C4-2B (cell line): ENCODE data around the gene TNS1.

ENCODE experiments used
- H3K27ac ChIP-seq: fragments of 450-650 bp; 2 replicates; pipeline ENCODE4 v1.5.1; 2017
- CTCF ChIP-seq: fragments of 450-650 bp; conservative IDR thresholded peaks from 2 replicates; pipeline ENCODE4 v1.5.1; 2017; ENCODE audit warnings: mild to moderate bottlenecking
- ZFX ChIP-seq: fragments of 450-650 bp; IDR thresholded peaks from 2 replicates; pipeline ENCODE4 v1.6.1; 2017

Gene TNS1

DNA sequence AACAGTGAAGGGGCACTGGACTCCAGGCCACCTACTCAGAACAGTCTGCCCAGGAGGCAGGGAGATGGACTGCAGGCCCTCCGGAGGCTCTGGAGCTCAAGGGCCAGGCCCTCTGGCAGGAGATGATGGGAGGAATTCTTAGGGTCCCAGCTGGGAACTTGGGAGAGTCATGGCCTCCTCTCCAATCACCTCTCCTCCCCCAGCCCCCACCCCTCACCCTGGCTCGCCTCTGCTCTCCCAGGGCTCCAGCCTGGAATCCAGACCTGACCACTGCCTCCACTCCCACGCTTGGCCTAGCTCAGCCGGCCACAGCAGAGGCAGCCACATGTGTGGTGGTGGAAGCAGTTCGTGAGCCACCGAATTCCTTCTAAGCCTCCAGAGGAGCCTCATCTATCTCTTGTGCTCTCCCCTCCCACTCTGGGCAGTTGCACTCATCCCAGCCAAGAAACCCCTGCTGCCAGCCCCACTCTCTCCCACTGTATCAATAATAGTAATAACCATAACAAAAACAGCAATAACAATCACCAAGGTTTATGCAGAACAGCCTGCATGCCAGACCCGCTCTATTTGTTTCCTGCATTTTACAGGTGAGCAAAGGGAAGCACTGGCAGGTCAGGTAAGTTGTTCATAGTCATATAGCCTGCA is 67.4 kb downstream of the TNS1 start:
- no peak overlapping the region for H3K27ac ChIP-seq
- TF ChIP-seq ZFX (no peak), CTCF (no peak)

DNA sequence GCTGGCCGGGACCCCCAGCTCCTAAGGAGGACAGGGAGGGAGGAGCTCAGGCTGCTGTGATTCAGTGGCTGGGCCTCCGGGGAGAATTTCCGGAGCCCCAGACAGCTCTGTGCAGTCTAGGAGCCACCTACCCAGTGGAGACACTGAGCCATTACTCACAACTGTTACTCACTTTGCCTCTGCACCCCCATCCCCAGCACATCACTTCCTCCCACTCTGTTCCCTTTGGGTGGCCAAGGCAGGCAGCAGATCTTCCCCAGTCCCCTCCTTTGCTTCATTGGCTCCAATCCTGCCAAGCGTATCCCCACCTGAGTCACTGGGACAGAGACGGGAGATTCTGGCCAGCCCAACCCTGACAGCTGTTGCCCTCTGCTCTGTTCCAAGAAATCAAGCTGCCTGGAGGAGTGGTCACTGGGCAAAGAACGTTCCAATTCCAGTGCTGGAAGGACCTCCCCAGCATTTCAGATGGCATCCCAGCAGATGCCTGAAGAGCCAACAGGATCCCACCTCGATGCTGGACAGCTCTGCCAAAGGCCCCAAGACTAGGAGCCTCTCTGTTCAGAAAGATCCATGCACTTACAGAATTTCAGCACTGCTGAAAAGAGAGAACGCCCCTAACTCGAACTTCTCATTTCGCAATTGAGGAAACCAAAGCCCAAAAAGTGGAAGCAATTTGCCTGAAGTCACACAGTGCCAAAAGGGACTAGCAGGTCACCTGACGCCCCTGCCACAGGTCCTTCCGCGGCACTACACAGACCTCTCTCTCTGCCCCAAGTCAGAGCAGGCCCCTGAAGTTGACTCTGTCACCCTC is 68.3 kb downstream of the TNS1 start:
- no peak overlapping the region for H3K27ac ChIP-seq

DNA sequence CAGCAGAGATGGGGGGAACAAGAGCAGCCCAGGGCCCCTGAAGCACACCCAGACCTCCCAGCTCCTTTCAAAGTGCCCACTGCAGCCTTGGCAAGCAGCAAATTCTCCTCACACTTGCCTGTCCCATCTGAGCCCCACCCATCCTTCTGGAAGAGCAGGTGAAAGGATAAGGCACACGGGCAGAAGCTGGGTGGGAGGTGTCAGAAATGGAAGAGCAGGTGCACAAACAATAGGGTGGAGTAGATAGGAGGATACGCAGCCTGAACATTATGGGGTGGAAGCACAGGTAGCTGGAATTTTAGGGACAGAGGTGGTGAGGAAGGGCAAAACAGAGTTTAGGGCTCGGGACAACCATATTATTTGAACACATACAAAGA is 69.2 kb downstream of the TNS1 start:
- TF ChIP-seq ZFX (no peak), CTCF (no peak)
- H3K27ac ChIP-seq, result no peak overlapping the region

More for the DNA sequence above, 68.3 kb downstream of the TNS1 start:
- no peak for TF ChIP-seq CTCF

DNA sequence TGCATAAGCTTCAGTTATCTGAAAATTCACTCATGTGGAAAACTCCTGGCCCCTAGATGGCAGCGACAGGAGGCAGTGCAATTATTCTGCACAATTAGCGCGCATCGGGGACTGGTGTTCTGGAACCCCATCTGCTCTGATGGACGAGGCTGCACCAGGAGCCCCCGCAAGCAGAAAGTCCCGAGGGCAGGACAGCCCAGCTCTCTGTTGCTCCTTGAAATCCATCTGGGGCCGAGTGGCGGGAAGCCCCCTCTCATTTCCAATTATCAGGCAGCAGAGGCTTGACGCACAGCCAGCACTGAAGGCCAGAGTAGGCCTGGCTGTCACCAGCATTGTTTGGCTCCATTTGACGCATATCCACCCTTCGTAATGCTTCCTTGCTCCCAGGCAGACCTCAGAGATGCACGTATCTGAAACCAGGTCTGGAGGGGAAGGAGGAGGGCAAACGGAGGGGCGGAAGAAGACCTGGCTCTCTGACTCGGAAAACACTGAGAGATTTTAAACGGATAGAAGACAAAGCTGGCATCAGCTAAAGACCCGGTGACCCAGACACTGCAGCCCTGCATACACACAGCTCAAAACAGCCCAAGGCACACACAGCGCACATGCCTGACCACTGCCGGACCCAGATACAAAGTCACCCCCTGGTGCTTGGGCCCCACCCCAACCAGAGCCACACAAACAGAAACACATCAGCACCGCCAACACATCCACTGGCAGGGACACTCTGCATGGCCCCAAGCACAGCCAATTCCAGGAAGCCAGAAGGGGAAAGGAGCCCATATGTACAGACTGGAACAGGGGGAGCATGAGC is 69.8 kb downstream of the TNS1 start:
- TF ChIP-seq ZFX, result no peak

DNA sequence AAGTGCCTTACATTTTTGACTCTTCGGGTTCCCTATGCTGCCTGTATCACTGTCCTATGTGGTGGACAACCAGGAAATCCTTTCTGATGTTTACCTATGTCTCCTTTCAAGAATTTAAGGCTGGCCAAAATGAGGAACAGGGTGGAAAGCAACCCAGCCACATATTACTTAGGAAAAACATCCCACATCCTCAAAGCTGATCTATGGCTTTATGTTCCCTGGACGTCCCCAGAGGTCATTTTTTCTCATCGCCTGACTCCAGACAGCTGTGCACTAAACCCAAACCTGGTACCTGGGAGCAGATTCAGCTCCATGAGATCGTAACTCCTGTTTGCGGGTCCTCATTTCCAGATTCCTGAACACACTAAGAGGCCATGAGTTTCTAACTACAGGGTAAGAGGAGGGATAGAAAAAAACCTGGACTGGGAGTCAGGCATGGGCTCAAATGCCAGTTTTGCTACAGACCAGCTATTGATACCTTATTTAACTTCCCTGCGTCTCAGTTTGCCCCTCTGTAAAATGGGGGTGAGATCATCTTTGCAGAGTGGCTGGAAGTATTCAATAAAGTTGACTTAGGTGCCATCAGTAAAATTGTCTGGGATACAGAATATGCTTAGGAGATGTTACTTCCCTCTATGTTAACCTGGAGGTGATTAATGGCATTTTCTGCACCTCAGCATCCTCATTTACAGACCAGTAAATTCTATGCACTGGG is 70.8 kb downstream of the TNS1 start:
- TF ChIP-seq CTCF (no peak), ZFX (no peak)
- no peak overlapping the region for H3K27ac ChIP-seq

More for the DNA sequence above, 69.8 kb downstream of the TNS1 start:
- H3K27ac ChIP-seq, result no peak overlapping the region

- TF ChIP-seq CTCF (no peak), ZFX (no peak)
- H3K27ac ChIP-seq, result no peak overlapping the region
Measured at GRCh38 chr2:217930761-217931563, 71.8 kb downstream of the TNS1 start.
